Right lobe of liver (tissue), 6 donors: ENCODE measurements around the gene TIMM8B. TPM values are rescaled to one million over a fixed set of nuclear protein-coding genes. Genes with fewer than 3 reads are reported as not detected.

ENCODE experiments used
- ATAC-seq, 4 donors: fragments of 200-7000 bp; cut with Tn5 transposase; one replicate each; pipeline ENCODE4 v1.9.1; 2020; ENCODE audit warnings: mild to moderate bottlenecking in 4 of 4, moderate library complexity in 4 of 4
- DNase-seq, 3 donors: peaks; one replicate each; pipeline ENCODE4 v3.0.0-alpha.2; 2020
- H3K27ac ChIP-seq, 3 donors: fragments of 200-600 bp; one replicate each; pipeline ENCODE4 v1.8.0; 2022
- H3K27me3 ChIP-seq, 2 donors: fragments of 200-600 bp; one replicate each; pipeline ENCODE4 v1.8.0; 2022
- H3K36me3 ChIP-seq, 4 donors: fragments of 200-600 bp; sonication (generic) in 1 of 4; one replicate each; pipeline versions ENCODE4 v1.5.1 to v1.8.0; 2017 to 2022; ENCODE audit warnings: control low read depth in 1 of 4
- H3K4me1 ChIP-seq, 4 donors: fragments of 200-600 bp; sonication (generic) in 1 of 4; one replicate each; pipeline versions ENCODE4 v1.5.1 to v1.8.0; 2017 to 2022; ENCODE audit warnings: control low read depth in 1 of 4
- H3K4me3 ChIP-seq, 3 donors: fragments of 200-600 bp; one replicate each; pipeline ENCODE4 v1.8.0; 2022
- H3K9me3 ChIP-seq, 4 donors: fragments of 200-600 bp; sonication (generic) in 1 of 4; one replicate each; pipeline versions ENCODE4 v1.5.1 to v1.8.0; 2017 to 2022; ENCODE audit warnings: control low read depth in 1 of 4
- CTCF ChIP-seq, 4 donors: fragments of 200-600 bp in 3 of 4; fragments of 450-650 bp in 1 of 4; IDR thresholded peaks; one replicate each; pipeline versions ENCODE4 v1.5.1 to v1.8.0; 2016 to 2022; ENCODE audit warnings: antibody characterized with exemption in 4 of 4, mild to moderate bottlenecking in 2 of 4
- POLR2A ChIP-seq: fragments of 450-650 bp; IDR thresholded peaks from one replicate; pipeline ENCODE4 v1.6.1; 2017; ENCODE audit warnings: antibody characterized with exemption, mild to moderate bottlenecking
- WGBS: methylation state at CpG from one replicate; pipeline ENCODE4 v1.1.6; 2018; ENCODE audit warnings: low coverage, low lambda C conversion rate; ENCODE audit not compliant: insufficient coverage; ENCODE audit errors: missing lambda C conversion rate; 5-methylcytosine and 5-hydroxymethylcytosine counted together
- intact Hi-C, 2 donors: fragments of 100-400 bp; cut with DNase I; formaldehyde crosslinking; loops; one replicate each; pipeline versions ENCODE4 v1.11.2 to v1.14.1; 2022
- total RNA-seq, 6 experiments: library from RNA; depleted of rRNA in 2 of 6; stranded (reverse); fragments of >200 nt in 2 of 6; fragmentation: NEBNext Ultra II Directional in 3 of 6; extraction: Animal tissue kit (Norgen Biotek cat#: 25700) in 3 of 6; gene quantifications; one replicate each; pipeline versions ENCODE4 v1.1.0 to v1.2.4, GENCODE V29; 2016 to 2023
- donor health status: DM: no; HTN: yes; CAD: no.
- donor health status: DM: no; HTN: no; CAD: no.
- donor health status: DM: no; HTN: no; CAD: no.
- donor health status: DM: no; HTN: yes; CAD: no.
- donor health status: DM: no; HTN: yes; CAD: no.

Gene TIMM8B
- total RNA-seq, 6 experiments from 2014 or later: 27.9 to 36.6 (median 31.4) TPM

- no peaks in the 10 kb centered on the region for H3K36me3 ChIP-seq
- no peak overlapping the region for H3K4me3 ChIP-seq
- H3K27ac ChIP-seq: no peak overlapping the region
- 43% methylated on average over 1 of the region's 2 CpGs for WGBS
- H3K9me3 ChIP-seq: no peaks in the 10 kb centered on the region
- intact Hi-C loops: no loop called here
- DNase-seq: no peak
- ATAC-seq: no peak
- H3K4me1 ChIP-seq: no peaks in the 10 kb centered on the region
- no peaks in the 10 kb centered on the region for H3K27me3 ChIP-seq
- no peak for TF ChIP-seq POLR2A
- TF ChIP-seq CTCF (IDR thresholded peaks at IDR 0.05): no peak
These were observed 31.6 kb upstream of the TIMM8B start for GRCh38 chr11:112118176-112118575.

- H3K9me3 ChIP-seq: no peaks in the 10 kb centered on the region
- no peak for ATAC-seq
- WGBS: 65% methylated on average over 5 of the region's 5 CpGs
- H3K4me1 ChIP-seq: no peaks in the 10 kb centered on the region
- no peak overlapping the region for H3K27ac ChIP-seq
- no peaks in the 10 kb centered on the region for H3K27me3 ChIP-seq
- H3K36me3 ChIP-seq: no peaks in the 10 kb centered on the region
- no peak for TF ChIP-seq CTCF (IDR thresholded peaks at IDR 0.05)
- no peak for TF ChIP-seq POLR2A
- intact Hi-C loops: no loop called here
- no peak overlapping the region for H3K4me3 ChIP-seq
- DNase-seq: no peak
These were observed 28.8 kb upstream of the TIMM8B start for GRCh38 chr11:112115386-112115785.

GRCh38 chr11:112114460-112114859 is 27.9 kb upstream of the TIMM8B start:
- Histone ChIP-seq H3K4me3 (no peak overlapping the region), H3K9me3 (no peaks in the 10 kb centered on the region), H3K27me3 (no peaks in the 10 kb centered on the region), H3K27ac (no peak overlapping the region), H3K4me1 (no peaks in the 10 kb centered on the region), H3K36me3 (no peaks in the 10 kb centered on the region)
- DNase-seq: no peak
- no peak for TF ChIP-seq POLR2A
- TF ChIP-seq CTCF (IDR thresholded peaks at IDR 0.05): no peak
- WGBS: 100% methylated on average over 2 of the region's 2 CpGs
- intact Hi-C loops: no loop called here
- no peak for ATAC-seq

GRCh38 chr11:112113539-112114457 is 27.2 kb upstream of the TIMM8B start:
- H3K36me3 ChIP-seq: no peaks in the 10 kb centered on the region
- ATAC-seq (peak; percentile 88 to 97 (median 92)), DNase-seq (no peak)
- no peaks in the 10 kb centered on the region for H3K27me3 ChIP-seq
- intact Hi-C loops: no loop called here
- no peak overlapping the region for H3K27ac ChIP-seq
- H3K4me1 ChIP-seq: no peaks in the 10 kb centered on the region
- H3K9me3 ChIP-seq: no peaks in the 10 kb centered on the region
- 32% methylated on average over 5 of the region's 6 CpGs for WGBS
- TF ChIP-seq POLR2A: no peak
- TF ChIP-seq CTCF (IDR thresholded peaks at IDR 0.05): peak; percentile 54 to 69 (median 64)
- no peak overlapping the region for H3K4me3 ChIP-seq
